A549 (cell line): ENCODE results near the gene FAM136A.
"Not testable (repeated sequence)": the region's sequence is repeated elsewhere in the genome, so short reads cannot be mapped to it uniquely, and the experiment has no call there.

Source experiments
- KDM1A ChIP-seq: fragments of 200-600 bp; sonication (generic); IDR thresholded peaks from 2 replicates; pipeline ENCODE4 v1.6.1; 2016; ENCODE audit warnings: low read depth, mild to moderate bottlenecking
- POLR2A ChIP-seq: IDR thresholded peaks from 2 replicates; pipeline ENCODE4 v1.6.1; 2012; ENCODE audit warnings: mild to moderate bottlenecking, low read length
- RAD21 ChIP-seq, 2 experiments: fragments of >200 bp in 1 of 2; sonication (Bioruptor Twin) in 1 of 2; formaldehyde crosslinking in 1 of 2; IDR thresholded peaks in 1 of 2; conservative IDR thresholded peaks in 1 of 2; 2 replicates in 1 of 2; 3 replicates in 1 of 2; pipeline ENCODE4 v1.6.1; 2012 to 2018; ENCODE audit warnings: inconsistent platforms in 1 of 2
- TF ChIP-seq, protein P1 (sequence below): fragments of 450-650 bp; IDR thresholded peaks from 2 replicates; pipeline ENCODE4 v1.6.1; 2014; ENCODE audit warnings: antibody characterized with exemption
- TF ChIP-seq, protein P2 (sequence below): IDR thresholded peaks from 2 replicates; pipeline ENCODE4 v1.6.1; 2012
- TF ChIP-seq, protein P3 (sequence below): fragments of >200 bp; sonication (Bioruptor Twin); formaldehyde crosslinking; IDR thresholded peaks from 3 replicates; pipeline ENCODE4 v1.5.1; 2016

DNA sequence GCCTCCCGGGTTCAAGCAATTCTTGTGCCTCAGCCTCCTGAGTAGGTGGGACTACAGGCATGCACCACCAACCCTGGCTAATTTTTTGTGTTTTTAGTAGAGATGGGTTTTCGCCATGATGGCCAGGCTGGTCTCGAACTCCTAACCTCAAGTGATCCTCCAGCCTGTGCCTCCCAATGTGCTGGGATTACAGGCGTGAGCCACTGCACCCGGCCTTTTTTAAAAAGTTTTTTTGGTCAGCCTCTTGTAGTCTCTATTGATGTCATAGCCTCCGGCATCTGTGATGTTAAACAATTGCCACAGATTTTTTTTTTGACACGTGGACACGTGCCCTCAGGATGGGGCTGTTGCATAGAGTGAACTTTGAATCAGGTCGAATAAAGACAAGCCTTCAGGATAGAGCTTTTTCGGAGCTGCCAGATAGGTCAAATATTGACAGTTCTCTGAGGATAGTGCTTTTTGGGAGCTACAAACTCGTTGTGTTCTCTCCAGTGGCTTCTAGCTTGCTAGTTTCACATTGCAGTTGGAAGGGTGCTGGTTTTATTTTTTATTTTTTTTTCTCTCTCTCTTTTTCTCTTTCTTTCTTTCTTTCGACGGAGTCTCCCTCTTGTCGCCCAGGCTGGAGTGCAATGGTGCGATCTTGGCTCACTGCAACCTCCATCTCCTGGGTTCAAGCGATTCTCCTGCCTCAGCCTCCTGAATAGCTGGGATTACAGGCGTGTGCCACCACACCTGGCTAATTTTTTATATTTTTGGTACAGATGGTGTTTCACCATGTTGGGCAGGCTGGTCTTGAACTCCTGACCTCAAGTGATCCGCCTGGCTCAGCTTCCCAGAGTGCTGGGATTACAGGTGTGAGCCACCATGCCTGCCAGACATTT lies 32.2 kb downstream of the FAM136A start:
- TF ChIP-seq KDM1A; RAD21 (conservative IDR thresholded peaks at IDR 0.05 in 1 of 2, IDR thresholded peaks at IDR 0.05 in 1 of 2); POLR2A: not testable (repeated sequence)
- TF ChIP-seq, protein P1, sequence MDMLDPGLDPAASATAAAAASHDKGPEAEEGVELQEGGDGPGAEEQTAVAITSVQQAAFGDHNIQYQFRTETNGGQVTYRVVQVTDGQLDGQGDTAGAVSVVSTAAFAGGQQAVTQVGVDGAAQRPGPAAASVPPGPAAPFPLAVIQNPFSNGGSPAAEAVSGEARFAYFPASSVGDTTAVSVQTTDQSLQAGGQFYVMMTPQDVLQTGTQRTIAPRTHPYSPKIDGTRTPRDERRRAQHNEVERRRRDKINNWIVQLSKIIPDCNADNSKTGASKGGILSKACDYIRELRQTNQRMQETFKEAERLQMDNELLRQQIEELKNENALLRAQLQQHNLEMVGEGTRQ = not testable (repeated sequence)
- TF ChIP-seq, protein P2, sequence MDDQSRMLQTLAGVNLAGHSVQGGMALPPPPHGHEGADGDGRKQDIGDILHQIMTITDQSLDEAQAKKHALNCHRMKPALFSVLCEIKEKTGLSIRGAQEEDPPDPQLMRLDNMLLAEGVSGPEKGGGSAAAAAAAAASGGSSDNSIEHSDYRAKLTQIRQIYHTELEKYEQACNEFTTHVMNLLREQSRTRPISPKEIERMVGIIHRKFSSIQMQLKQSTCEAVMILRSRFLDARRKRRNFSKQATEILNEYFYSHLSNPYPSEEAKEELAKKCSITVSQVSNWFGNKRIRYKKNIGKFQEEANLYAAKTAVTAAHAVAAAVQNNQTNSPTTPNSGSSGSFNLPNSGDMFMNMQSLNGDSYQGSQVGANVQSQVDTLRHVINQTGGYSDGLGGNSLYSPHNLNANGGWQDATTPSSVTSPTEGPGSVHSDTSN = not testable (repeated sequence)
- TF ChIP-seq, protein P3, sequence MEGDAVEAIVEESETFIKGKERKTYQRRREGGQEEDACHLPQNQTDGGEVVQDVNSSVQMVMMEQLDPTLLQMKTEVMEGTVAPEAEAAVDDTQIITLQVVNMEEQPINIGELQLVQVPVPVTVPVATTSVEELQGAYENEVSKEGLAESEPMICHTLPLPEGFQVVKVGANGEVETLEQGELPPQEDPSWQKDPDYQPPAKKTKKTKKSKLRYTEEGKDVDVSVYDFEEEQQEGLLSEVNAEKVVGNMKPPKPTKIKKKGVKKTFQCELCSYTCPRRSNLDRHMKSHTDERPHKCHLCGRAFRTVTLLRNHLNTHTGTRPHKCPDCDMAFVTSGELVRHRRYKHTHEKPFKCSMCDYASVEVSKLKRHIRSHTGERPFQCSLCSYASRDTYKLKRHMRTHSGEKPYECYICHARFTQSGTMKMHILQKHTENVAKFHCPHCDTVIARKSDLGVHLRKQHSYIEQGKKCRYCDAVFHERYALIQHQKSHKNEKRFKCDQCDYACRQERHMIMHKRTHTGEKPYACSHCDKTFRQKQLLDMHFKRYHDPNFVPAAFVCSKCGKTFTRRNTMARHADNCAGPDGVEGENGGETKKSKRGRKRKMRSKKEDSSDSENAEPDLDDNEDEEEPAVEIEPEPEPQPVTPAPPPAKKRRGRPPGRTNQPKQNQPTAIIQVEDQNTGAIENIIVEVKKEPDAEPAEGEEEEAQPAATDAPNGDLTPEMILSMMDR = not testable (repeated sequence)
